DLD1 (cell line): ENCODE data around the gene PAPPA.

Experiments used
- in situ Hi-C: cut with HindIII; loops from 2 replicates; pipeline ENCODE4 v1.10.0; 2017; ENCODE audit warnings: low sequenced_read_pairs

PAPPA gene

DNA sequence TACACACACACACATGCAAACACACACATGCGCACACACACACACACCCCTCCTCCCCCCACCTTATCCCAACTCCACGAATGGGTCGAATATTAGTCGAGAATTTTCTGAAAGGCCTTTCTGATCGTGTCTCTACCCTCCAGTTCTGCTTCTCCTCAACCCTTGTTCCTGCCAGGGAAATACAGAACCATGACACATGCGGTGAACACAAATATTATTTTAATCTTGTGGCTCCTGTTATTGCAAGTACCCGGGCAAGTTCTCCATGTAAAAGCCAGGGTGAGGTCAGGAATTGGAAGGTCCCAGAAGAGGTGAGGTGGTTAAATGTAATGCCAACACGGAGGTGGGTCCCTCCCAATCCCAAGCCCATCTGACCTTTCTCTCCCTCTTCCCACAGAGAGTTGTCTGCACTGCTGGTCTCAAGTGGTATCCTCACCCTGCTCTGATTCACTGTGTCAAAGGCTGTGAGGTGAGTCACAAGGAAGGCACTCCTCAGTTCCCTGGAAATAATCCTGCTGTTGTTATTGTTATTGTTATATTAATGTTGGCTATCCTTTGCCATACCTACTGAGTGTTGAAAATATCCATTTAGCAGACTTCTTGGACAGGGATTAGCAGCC is 223.7 kb downstream of the PAPPA start:
- in situ Hi-C loops, result no loop called here

DNA sequence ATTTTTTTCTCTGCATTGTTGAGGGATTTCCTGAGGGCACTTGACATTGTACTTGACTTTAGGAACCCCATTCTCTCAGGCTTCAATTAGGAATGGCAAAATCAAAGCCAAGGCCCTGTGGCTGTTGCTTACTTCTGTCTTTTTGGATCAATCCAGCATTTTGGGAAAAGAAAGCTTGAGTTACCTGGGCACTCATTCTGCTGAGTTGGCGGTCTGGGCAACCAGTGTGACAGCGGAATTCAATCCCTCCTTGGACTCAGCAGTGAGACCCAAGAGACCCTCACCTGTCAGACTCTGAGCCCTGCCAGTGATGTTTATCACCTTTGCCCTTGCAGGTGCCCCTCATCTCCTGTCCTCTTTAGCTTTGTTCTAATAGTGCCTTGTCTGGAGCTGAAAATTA is 225.3 kb downstream of the PAPPA start:
- in situ Hi-C loops, result no loop called here

DNA sequence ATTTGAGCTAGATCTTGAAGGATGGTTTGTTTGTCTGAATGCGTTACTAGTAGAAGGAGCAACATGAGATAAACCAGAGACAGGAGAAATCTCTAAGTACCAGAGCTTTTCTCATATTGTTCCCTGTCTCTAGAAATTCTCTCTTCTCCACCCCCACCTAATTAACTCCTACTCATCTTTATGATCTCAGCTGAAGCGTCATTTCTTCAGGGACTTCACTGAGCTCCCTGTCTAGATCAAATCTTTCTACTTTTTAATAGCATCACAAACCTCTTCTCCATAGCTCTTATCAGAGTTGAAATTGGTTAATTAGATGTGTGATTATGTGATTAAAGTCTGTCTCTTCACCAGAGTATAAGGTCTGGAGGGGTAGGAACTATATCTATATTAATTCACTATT is 226.2 kb downstream of the PAPPA start:
- in situ Hi-C loops, result no loop called here

DNA sequence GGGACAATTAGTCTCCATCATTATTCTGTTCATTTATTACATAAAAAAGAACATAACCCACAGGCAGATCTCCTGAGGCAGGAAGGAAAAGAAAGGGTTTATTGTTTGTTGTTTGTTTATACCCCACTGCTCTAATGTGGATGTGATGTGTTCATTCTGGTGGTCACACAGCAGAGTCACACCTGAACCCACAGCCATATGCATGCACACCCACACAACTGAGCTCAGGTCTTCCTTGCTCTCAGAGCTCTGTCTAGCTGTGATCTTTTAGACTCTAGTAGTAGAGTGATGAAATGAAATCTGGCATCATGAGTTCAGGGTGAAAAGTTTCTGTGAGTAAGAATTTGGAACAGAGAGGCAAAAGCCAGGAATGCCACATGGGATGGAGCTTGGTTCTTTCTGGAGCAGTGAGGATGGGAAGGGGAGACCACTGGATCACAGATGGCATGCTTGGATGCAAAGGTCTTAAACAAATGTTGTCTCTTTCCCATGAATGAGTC is 227.0 kb downstream of the PAPPA start:
- in situ Hi-C loops, result no loop called here

DNA sequence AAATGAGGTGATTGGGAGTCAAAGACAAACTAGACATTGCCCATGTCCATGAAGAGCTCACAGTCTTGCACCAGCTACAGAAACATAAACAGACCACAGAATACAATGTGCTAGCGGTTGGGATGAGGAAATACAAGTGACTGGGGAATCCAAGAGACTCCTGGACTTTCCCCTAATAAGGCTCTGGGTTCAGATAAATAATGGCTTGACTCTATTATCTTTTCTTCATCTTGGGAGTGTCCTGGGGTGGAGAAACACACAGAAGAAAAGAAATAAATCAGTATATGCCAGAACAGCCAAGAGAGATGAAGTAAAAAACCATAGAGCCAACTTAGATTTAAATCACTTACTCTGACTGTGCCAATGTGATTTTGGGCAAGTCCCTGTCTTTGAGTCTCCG is 227.8 kb downstream of the PAPPA start:
- in situ Hi-C loops, result no loop called here

DNA sequence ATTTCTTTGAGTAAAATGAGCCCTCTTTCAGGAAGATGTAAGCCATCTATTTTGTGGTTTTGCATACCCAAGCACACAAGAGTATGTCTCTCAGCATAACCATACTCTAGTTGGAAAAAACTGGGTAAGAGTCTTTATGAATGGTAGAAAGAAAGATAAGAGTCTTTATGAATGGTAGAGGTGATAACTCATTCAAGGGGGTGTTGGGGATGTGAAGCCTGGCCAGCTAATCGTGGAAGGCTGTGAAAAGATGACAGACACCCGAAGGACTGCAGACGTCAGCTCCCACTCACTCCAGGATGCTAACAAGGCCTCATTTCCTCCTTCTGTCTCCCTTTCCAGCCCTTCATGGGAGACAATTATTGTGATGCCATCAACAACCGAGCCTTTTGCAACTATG is 228.5 kb downstream of the PAPPA start:
- in situ Hi-C loops, result no loop called here

- in situ Hi-C loops, result no loop called here
Observed at GRCh38 chr9:116383133-116383532, 229.5 kb downstream of the PAPPA start.

DNA sequence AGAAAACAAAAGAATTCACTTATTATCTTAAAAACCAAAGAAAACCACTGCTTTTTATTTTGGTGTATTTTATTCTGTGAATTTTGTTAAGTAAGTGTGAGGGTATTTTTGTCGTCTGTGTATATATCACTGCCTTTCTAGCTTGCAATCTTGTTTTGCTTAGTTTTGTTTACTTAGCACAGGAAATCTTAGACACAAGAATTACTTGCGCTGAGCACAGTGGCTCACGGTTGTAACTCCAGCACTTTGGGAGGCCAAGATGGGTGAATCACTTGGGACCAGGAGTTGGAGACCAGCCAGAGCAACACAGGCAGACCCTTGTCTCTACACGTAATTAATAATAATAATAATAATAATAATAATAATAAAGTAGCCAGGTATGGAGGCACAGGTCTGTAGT is 230.3 kb downstream of the PAPPA start:
- in situ Hi-C loops, result no loop called here

GRCh38 chr9:116387934-116388698 is 234.5 kb downstream of the PAPPA start:
- in situ Hi-C loops, result no loop called here

- in situ Hi-C loops, result no loop called here
Observed at GRCh38 chr9:116389541-116390302, 236.1 kb downstream of the PAPPA start.

- in situ Hi-C loops, result no loop called here
Observed at GRCh38 chr9:116390303-116391228, 237.0 kb downstream of the PAPPA start.

GRCh38 chr9:116391306-116391900 is 237.8 kb downstream of the PAPPA start:
- in situ Hi-C loops, result no loop called here

DNA sequence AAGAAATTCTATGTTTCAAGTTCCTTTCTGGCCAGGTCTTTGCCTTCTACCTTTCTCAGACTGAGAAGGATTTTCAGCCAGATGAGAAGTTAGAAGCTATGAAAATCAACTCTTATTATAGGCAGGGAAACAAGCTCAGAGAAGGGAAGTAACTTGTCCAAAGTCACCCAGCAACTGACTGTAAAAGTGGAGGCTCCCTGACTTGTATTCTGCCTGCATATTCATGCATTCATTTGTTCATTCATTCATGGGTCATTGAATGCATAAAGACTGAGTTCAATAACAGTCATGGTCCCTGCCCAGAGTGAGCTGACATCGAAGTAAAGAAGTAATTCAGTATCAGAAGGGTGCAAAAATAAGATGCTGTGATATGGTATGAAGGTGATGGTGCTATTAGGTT is 239.6 kb downstream of the PAPPA start:
- in situ Hi-C loops, result no loop called here

DNA sequence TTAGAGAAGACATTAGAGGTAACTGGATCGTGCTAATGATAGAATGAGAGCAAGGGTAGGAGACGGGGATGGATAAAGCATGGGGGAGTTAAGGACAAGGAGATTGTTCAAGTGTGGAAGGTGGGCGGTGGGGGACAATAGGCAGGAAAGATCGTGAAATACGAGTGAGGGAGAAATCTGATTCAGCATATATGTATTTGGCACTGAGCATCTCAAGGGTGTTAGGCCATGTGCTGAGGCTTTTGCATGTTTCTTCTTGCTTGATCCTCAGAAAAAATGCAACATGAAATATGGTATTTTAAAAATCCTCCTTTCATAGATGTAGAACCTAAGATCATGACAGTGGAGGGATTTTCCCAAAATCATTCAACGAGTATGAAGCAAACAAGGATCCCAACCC is 240.5 kb downstream of the PAPPA start:
- in situ Hi-C loops, result no loop called here

DNA sequence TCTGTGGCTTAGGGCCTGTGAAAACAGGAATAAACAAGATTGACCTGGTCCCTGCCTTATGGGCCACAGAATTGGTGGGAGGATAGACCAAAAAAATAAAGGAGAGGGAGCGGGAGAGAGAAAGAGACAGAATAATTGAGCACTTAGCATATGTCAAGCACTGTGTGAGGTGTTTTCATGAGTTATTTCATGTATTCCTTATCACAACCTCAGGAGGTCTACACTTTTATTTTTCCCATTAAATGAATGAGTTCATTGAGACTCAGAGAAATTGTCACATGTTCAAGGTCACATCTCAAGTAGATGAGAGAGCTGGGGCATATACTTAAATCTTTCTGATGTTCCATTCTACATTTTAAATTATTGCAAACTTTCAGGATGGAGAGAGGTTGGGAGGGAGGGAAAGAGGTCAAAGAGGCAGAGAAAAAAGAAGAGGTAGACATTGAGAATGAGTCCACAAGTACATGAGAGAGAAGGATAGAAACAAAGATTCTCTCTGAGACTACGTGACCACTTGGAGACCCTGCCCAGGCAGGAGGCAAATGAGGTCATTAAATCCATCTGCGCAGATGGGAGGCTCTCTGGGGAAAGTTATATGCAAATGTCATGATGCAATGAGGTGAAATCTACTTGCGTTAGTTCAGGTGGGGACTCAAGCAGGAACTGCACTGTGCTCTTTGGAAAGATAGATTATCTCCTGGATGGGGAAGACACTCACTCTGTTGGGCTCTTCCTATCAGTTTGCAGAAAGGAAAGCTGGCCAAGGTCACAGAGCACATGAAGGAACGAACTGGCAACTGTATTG is 241.5 kb downstream of the PAPPA start:
- in situ Hi-C loops, result no loop called here

- in situ Hi-C loops, result no loop called here
Observed at GRCh38 chr9:116395699-116396037, 242.1 kb downstream of the PAPPA start.

DNA sequence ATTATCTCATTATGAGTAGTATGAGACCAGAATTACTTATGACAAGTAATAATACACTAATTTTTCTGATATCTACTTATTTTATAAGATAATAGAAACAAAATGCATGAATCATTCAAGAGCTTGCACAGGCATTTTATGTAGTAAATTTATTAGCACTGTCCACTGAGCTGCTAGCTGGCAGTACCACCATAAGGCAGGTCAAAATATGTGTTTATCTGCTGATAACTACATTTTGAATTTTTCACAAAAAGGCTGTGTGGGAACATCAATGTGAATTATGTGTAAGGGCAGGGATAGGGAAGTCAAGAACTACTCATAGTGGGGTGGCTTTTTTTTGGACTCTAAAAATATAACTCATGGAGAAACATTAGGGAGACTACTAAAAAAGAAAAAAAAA is 249.6 kb downstream of the PAPPA start:
- in situ Hi-C loops, result no loop called here

- in situ Hi-C loops, result no loop called here
Observed at GRCh38 chr9:116404228-116404627, 250.6 kb downstream of the PAPPA start.

DNA sequence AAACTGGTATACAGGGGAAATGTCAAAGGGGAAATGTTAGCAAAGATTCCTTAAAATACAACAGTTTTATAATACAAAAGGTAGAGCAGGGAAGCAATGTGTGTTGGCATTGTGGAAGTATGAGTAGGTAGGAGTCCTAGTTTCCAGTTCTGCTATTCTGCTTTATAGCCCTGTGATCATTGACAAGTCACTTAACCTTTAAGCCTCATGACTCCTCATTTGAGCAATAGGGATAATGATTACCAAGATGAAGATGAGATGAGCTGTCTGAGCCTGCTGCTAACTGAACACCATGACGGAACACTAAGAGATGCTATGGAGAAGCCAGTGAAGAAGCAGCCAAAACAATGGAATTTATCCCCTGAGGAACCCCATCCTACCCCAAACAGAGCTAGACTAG is 251.7 kb downstream of the PAPPA start:
- in situ Hi-C loops, result no loop called here

GRCh38 chr9:116406469-116406868 is 252.9 kb downstream of the PAPPA start:
- in situ Hi-C loops, result no loop called here
